Measurements from ENCODE around the gene ATP1B2.

Gene ATP1B2

GRCh38 chr17:7684851-7685532 is 34.3 kb downstream of the ATP1B2 start:
- DNase-seq (ENCODE audit: low read depth in 4 of 4, low spot score in 1 of 4), result no peak

- DNase-seq (ENCODE audit: low read depth in 4 of 4, low spot score in 1 of 4), result peak; percentile 69 to 87 (median 84)
Measured at GRCh38 chr17:7685533-7686221, 35.0 kb downstream of the ATP1B2 start.

DNA sequence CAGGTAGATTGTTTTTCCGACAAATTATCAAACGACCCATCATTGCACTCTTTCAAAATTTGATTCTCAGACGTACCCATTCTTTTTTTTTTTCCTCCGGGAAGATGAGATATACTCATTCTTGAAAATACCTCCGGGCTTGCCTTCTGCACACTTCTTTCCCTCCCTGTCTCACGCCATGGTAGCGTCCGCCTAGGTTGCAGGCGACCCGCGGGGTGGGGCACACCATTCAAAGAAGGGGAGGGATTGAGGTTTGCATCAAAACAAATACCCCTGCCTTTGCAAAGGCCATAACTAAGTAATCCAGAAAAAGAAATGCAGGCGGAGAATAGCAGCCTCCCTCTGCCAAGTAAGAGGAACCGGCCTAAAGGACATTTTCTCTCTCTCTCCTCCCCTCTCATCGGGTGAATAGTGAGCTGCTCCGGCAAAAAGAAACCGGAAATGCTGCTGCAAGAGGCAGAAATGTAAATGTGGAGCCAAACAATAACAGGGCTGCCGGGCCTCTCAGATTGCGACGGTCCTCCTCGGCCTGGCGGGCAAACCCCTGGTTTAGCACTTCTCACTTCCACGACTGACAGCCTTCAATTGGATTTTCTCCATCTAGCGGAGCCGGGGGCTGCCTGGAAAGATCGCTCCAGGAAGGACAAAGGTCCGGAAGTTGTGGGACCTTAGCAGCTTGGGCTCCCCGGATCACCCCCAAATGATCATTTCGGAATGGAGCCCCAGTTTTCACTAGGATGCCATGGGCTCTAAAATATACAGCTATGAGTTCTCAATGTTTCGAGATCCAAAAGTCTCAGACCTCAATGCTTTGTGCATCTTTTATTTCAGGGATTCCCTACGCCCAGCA is 35.7 kb downstream of the ATP1B2 start:
- DNase-seq (ENCODE audit: low read depth in 4 of 4, low spot score in 1 of 4), result peak; percentile 45 to 67 (median 56)

- peak; percentile 69 to 78 (median 74) for DNase-seq (ENCODE audit: low read depth in 4 of 4, low spot score in 1 of 4)
Measured at GRCh38 chr17:7687072-7687907, 36.6 kb downstream of the ATP1B2 start, which contains the start of gene TP53. Gene TP53 (minus strand): TSS chr17:7687490. CDS start chr17:7676594, 10,896 bp downstream.

GRCh38 chr17:7687908-7688807 is 37.4 kb downstream of the ATP1B2 start, which contains the start of gene WRAP53:
Gene WRAP53 (plus strand): TSS chr17:7688477. CDS start chr17:7688649, 172 bp downstream.
- DNase-seq (ENCODE audit: low read depth in 4 of 4, low spot score in 1 of 4), result peak; percentile 88 to 93 (median 92)

DNA sequence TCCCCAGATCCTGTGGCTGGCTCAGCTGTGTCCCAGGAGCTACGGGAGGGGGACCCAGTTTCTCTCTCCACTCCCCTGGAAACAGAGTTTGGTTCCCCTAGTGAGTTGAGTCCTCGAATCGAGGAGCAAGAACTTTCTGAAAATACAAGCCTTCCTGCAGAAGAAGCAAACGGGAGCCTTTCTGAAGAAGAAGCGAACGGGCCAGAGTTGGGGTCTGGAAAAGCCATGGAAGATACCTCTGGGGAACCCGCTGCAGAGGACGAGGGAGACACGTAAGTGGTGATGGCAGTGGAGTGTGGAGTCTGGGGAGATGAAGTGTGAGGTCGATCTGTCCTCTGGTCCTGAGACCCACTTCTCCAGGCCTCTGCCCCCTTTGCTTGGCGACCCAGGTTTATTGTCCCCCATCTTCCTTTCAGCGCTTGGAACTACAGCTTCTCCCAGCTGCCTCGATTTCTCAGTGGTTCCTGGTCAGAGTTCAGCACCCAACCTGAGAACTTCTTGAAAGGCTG is 38.1 kb downstream of the ATP1B2 start:
- DNase-seq (ENCODE audit: low read depth in 4 of 4, low spot score in 1 of 4), result no peak

GRCh38 chr17:7695586-7695985 is 44.9 kb downstream of the ATP1B2 start:
- DNase-seq (ENCODE audit: low read depth in 4 of 4, low spot score in 1 of 4), result no peak

- DNase-seq (ENCODE audit: low read depth in 4 of 4, low spot score in 1 of 4), result no peak
Measured at GRCh38 chr17:7697828-7698588, 47.3 kb downstream of the ATP1B2 start.

- no peak for DNase-seq (ENCODE audit: low read depth in 4 of 4, low spot score in 1 of 4)
Measured at GRCh38 chr17:7700510-7700909, 49.8 kb downstream of the ATP1B2 start.

DNA sequence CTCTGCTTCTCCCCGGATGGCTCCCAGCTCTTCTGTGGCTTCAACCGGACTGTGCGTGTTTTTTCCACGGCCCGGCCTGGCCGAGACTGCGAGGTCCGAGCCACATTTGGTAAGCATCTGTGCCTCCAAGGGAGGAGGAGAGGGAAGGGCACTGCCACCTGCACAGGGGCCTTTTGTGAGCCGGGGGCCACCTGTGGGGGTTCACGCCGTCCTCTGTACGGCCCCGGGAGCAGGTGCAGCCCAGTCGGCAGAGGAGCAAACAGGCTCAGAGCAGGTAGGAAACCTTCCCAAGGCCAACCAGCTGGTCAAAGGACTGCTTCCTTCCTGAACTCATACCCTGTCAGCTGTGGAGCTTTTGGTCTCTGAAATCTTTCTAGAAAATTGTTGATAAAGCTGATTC is 51.0 kb downstream of the ATP1B2 start:
- DNase-seq (ENCODE audit: low read depth in 4 of 4, low spot score in 1 of 4), result no peak

DNA sequence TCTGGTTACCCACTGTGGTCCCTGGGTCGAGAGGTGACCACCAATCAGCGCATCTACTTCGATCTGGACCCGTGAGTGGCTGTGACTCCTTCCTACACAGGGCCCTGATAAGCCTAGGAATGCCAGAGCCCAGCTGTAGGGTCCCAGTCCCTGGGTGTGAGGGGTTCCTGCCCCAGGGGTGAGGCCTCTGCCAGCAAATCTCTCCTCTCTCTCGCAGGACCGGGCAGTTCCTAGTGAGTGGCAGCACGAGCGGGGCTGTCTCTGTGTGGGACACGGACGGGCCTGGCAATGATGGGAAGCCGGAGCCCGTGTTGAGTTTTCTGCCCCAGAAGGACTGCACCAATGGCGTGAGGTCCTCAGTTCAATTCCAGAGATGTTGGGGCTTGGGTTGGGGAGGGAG is 52.0 kb downstream of the ATP1B2 start:
- DNase-seq (ENCODE audit: low read depth in 4 of 4, low spot score in 1 of 4), result no peak

- no peak for DNase-seq (ENCODE audit: low read depth in 4 of 4, low spot score in 1 of 4)
Measured at GRCh38 chr17:7703584-7704479, 53.1 kb downstream of the ATP1B2 start.

DNA sequence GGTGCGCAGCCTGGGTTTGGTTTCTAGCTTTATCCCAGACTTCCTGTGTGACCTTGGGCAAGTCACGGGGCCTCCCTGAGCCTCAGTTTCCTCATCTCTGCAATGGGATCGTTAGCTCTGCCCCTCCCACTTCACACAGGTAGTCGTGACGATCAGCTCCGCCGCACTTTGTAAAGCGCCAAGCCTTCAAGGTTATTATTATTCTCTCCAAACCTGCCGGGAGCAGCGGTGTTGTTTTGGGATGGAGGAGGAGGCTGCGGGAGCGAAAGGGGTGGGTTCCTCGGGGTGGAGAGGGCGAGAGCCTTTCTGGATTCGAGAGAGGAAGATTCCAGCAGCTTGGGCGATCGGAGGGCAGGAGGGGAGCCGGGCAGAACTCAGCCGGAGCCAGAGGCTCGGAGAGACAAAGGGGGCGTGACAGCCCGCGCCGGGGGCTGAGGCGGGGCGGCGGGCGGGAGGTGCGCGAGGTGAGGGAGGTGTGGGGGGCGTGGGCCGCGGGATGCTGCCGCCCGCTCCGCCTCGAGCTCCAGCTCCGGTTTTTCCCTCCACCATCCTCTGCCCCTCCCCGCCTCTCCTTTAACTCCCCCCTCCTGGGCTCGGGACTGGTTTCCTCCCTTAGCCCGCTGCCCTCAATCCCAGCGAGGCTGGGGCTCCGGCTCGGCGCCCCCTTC is 54.0 kb downstream of the ATP1B2 start, which contains the start of gene EFNB3:
Gene EFNB3, plus strand, starts transcription at position 602 of the 668 bp plus-strand sequence. CDS start 397 bp downstream, outside the sequence.
- DNase-seq (ENCODE audit: low read depth in 4 of 4, low spot score in 1 of 4), result no peak

- DNase-seq (ENCODE audit: low read depth in 4 of 4, low spot score in 1 of 4), result no peak
Measured at GRCh38 chr17:7705269-7706255, 54.8 kb downstream of the ATP1B2 start.

DNA sequence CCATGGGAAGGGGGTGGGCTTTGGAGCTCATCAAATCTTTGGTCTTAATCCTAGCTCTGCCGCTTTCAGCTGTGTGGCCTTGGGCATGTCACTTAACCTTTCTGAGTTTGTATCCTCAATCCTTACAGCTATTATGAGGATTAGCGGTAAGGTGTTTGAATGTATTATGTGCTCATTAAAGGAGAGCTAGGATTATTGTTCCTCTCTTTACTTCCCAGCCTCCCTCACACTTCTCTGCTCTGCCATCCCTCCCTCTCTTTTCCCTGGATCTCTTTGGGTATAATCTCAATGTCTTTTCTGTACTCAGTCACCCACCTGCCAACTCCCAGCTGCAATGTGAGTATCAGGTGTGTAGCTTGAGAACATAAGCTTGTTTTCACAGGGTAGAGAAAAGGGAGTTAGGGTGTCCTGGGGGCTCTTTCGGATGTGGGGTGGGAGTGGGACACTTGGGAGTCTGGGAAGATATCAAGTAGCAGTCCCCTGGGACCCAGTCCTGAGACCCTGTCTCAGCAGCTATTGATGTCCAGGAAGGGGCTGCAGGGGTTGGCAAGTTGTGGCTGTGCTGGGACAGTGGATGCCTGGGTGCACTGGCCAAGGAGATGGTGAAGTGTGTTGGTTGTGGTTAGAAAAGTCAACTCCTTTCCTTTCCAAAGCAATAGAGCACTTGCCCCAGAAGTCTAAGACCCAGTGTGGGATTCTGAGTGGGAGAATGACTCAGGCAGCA is 56.1 kb downstream of the ATP1B2 start:
- DNase-seq (ENCODE audit: low read depth in 4 of 4, low spot score in 1 of 4), result no peak
